ENCODE data around the gene GPR84. TPM values are rescaled to one million over a fixed set of nuclear protein-coding genes. Genes with fewer than 3 reads are reported as not detected.

Gene GPR84
- total RNA-seq, 2 experiments from 2014 or later: 0.62 to 1.2 TPM

GRCh38 chr12:54385251-54385914, 21.1 kb upstream of the GPR84 start:
- no peaks in the 10 kb centered on the region for H3K27me3 Mint-ChIP-seq
- H3K4me3 Mint-ChIP-seq: no peak overlapping the region
- no peak for DNase-seq
- no peaks in the 10 kb centered on the region for H3K36me3 Mint-ChIP-seq
- no peaks in the 10 kb centered on the region for H3K9me3 Mint-ChIP-seq
- H3K27ac Mint-ChIP-seq: no peak overlapping the region
- H3K4me1 Mint-ChIP-seq: peaks cover 13% of the 10 kb centered on the region

DNA sequence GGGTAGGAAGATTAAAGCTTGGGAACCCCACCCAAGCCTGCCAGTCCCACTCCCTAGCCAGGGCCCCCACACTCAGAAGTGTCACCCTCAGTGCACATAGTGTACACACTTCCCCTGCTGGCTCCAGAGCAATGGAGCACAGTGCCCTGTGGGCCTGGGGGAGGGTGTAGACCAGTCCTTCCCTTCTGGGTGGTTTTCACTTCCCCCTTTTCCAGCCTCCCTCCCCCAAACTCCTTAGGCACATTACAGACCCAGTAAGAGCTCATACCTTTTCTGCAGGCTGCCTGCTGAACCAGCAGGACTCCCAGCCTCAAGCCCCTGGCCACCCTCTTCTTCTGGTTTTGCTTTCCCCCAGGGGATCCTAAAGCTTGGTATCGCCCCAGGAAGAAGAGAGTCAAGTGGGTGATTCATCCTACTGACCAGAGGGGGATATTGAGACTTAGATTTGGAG, 20.3 kb upstream of the GPR84 start, which contains the start of gene ZNF385A:
TSS of gene ZNF385A (minus strand) at position 143 of the 451 bp plus-strand sequence. CDS start 219 bp downstream, outside the sequence.
- H3K27ac Mint-ChIP-seq: no peak within 1 kb of the TSS
- no peaks in the 10 kb centered on the region for H3K27me3 Mint-ChIP-seq

DNA sequence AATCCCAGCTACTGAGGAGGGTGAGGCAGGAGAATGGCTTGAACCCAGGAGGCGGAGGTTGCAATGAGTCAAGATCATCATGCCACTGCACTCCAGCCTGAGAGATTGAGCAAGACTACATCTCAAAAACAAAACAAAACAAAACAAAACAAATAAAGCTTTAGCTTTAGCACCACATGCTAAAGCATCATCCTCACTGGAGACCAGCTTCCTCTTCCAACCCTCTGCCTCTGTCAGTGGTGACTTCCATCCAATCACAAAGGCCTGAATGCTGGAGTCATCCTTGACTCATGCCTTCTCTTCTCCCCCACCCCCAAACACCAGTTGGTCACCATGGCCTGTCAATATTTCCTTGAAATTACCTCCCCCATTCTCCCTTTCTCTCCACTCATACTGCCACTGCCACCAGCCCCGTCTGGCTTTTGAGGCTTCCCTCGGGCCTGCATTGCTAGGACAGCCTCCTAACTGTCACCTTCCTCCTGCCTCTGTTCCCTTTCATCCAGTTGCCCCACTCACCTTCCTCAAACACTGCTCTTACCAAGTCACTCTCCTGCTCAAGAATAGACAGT, 18.8 kb upstream of the GPR84 start:
- H3K27ac Mint-ChIP-seq: peak overlapping the region; percentile 2
- H3K4me3 Mint-ChIP-seq: no peak overlapping the region
- DNase-seq: no peak
- no peaks in the 10 kb centered on the region for H3K9me3 Mint-ChIP-seq
- H3K4me1 Mint-ChIP-seq: peaks cover 8% of the 10 kb centered on the region
- no peaks in the 10 kb centered on the region for H3K27me3 Mint-ChIP-seq
- H3K36me3 Mint-ChIP-seq: no peaks in the 10 kb centered on the region

More for the DNA sequence above, 20.3 kb upstream of the GPR84 start, which contains the start of gene ZNF385A:
- Mint-ChIP-seq H3K9me3 (no peaks in the 10 kb centered on the region), H3K4me1 (peaks cover 9% of the 10 kb centered on the region), H3K36me3 (no peaks in the 10 kb centered on the region), H3K4me3 (no peak within 1 kb of the TSS)
- DNase-seq: no peak

DNA sequence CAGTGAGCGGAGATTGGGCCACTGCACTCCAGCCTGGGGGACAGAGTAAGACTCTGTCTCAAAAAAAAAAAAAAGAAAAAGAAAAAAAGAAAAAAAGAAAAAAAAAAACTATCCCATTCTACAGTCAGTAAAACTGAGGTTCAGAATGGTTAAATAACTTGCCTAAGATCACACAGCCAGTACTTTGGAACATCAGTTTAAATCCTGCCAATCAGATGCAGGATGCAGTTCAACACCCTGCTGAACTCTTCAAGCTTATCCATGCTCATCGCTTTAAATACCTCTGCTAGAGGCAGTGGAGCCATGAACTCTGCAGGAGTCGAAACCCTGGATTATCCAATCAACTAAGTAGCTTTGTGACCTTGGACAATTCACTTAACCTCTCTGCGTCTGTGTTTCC, 16.9 kb upstream of the GPR84 start:
- Mint-ChIP-seq H3K4me1 (peaks cover 4% of the 10 kb centered on the region), H3K27me3 (no peaks in the 10 kb centered on the region), H3K27ac (no peak overlapping the region), H3K4me3 (no peak overlapping the region), H3K36me3 (no peaks in the 10 kb centered on the region), H3K9me3 (no peaks in the 10 kb centered on the region)
- DNase-seq: no peak

- Mint-ChIP-seq H3K4me1 (peaks cover 4% of the 10 kb centered on the region), H3K36me3 (no peaks in the 10 kb centered on the region), H3K27me3 (no peaks in the 10 kb centered on the region), H3K4me3 (peak overlapping the region; percentile 35), H3K27ac (no peak overlapping the region), H3K9me3 (no peaks in the 10 kb centered on the region)
- peak; percentile 90 for DNase-seq
Observed at GRCh38 chr12:54379398-54380201, 15.3 kb upstream of the GPR84 start.

- H3K4me3 Mint-ChIP-seq: peak overlapping the region; percentile 27
- no peaks in the 10 kb centered on the region for H3K9me3 Mint-ChIP-seq
- H3K27me3 Mint-ChIP-seq: no peaks in the 10 kb centered on the region
- H3K36me3 Mint-ChIP-seq: no peaks in the 10 kb centered on the region
- peaks cover 7% of the 10 kb centered on the region for H3K4me1 Mint-ChIP-seq
- no peak for DNase-seq
- no peak overlapping the region for H3K27ac Mint-ChIP-seq
Observed at GRCh38 chr12:54378796-54379397, 14.6 kb upstream of the GPR84 start.

- H3K27ac Mint-ChIP-seq: no peak overlapping the region
- no peaks in the 10 kb centered on the region for H3K9me3 Mint-ChIP-seq
- H3K27me3 Mint-ChIP-seq: no peaks in the 10 kb centered on the region
- DNase-seq: no peak
- H3K4me1 Mint-ChIP-seq: peaks cover 16% of the 10 kb centered on the region
- no peaks in the 10 kb centered on the region for H3K36me3 Mint-ChIP-seq
- no peak overlapping the region for H3K4me3 Mint-ChIP-seq
Observed at GRCh38 chr12:54377797-54378515, 13.7 kb upstream of the GPR84 start.

DNA sequence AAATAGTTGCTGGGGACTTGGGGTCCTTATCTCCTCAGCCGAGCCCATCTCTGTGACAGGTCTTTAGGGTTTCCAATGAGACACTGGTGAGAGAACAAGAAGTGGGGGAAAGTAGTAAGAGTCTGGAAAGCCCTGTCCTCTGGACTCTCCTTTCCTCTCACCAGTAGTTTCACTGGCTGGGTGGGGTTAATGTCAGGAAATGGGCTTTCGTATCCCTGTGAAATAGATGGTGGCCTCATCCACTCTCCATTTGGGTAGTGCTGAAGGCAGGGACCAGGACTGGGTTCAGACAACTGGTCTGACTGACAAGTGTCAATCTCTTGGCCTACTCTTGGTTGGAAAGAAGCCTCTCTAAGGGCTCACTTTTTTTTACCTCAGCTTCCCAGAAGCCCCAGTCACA, 12.7 kb upstream of the GPR84 start:
- H3K4me1 Mint-ChIP-seq: peaks cover 18% of the 10 kb centered on the region
- H3K36me3 Mint-ChIP-seq: no peaks in the 10 kb centered on the region
- no peaks in the 10 kb centered on the region for H3K9me3 Mint-ChIP-seq
- no peak for DNase-seq
- H3K4me3 Mint-ChIP-seq: no peak overlapping the region
- no peaks in the 10 kb centered on the region for H3K27me3 Mint-ChIP-seq
- no peak overlapping the region for H3K27ac Mint-ChIP-seq

- Mint-ChIP-seq H3K4me1 (peaks cover 21% of the 10 kb centered on the region), H3K4me3 (no peak overlapping the region), H3K9me3 (no peaks in the 10 kb centered on the region), H3K36me3 (no peaks in the 10 kb centered on the region), H3K27me3 (no peaks in the 10 kb centered on the region), H3K27ac (no peak overlapping the region)
- no peak for DNase-seq
Observed at GRCh38 chr12:54376596-54376995, 12.3 kb upstream of the GPR84 start.

DNA sequence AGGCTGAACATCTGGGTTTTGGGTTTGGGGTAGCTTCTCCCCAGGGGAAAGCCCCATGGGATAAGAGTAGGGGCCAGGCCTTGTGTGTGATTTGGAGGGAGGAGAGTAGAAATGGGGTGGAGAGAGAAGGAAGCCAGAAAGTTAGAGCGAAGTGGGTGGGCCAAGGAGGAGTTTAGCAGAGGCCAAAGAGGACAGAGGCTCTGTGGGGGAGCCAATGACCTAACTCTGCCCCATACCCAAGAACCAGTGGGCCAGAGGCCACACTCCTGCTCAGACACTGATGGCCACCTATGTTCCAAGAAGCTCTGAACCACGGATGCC, 10.9 kb upstream of the GPR84 start:
- no peaks in the 10 kb centered on the region for H3K36me3 Mint-ChIP-seq
- no peaks in the 10 kb centered on the region for H3K27me3 Mint-ChIP-seq
- H3K4me3 Mint-ChIP-seq: no peak overlapping the region
- no peak for DNase-seq
- no peaks in the 10 kb centered on the region for H3K9me3 Mint-ChIP-seq
- peaks cover 21% of the 10 kb centered on the region for H3K4me1 Mint-ChIP-seq
- H3K27ac Mint-ChIP-seq: no peak overlapping the region

- H3K27me3 Mint-ChIP-seq: no peaks in the 10 kb centered on the region
- H3K4me1 Mint-ChIP-seq: peaks cover 21% of the 10 kb centered on the region
- no peak overlapping the region for H3K27ac Mint-ChIP-seq
- H3K36me3 Mint-ChIP-seq: no peaks in the 10 kb centered on the region
- H3K9me3 Mint-ChIP-seq: no peaks in the 10 kb centered on the region
- DNase-seq: no peak
- no peak overlapping the region for H3K4me3 Mint-ChIP-seq
Observed at GRCh38 chr12:54374562-54375258, 10.4 kb upstream of the GPR84 start.

GRCh38 chr12:54373649-54374561, 9.6 kb upstream of the GPR84 start:
- Mint-ChIP-seq H3K4me3 (no peak overlapping the region), H3K36me3 (no peaks in the 10 kb centered on the region), H3K9me3 (no peaks in the 10 kb centered on the region), H3K27me3 (no peaks in the 10 kb centered on the region), H3K4me1 (peaks cover 19% of the 10 kb centered on the region), H3K27ac (no peak overlapping the region)
- DNase-seq: peak; percentile 40

DNA sequence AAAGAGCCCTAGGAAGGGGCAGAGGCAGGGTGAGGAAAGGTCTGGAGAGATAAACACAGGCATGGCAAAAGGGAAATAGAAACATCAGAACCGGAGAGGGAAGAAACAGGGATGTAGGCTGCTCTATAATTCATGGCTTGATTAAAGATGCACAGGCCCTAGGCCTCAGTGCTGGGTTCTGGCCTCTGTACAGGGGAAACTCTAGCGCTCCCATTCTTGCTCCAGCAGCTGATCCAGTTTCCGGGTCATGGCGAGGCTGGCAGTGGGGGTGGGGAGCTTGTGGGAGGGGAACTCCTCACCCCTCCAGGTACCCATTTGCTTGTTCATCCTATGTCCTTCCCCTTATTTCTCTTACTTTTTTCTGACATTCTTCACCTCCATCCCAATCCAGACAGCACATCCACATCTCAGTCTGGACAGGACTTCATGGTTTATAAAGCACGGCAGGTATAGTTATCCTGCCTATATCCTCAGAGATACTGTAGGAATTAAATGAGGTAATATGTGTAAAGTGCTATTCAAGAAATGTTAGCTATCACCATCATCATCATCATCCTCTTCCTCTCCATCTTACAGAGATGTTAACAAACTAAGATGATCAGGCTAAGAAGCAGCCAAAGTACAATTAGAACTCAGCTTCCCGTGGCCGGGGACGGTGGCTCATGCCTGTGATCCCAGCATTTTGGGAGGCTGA, 8.0 kb upstream of the GPR84 start:
- DNase-seq: no peak
- H3K4me1 Mint-ChIP-seq: peaks cover 22% of the 10 kb centered on the region
- no peak overlapping the region for H3K27ac Mint-ChIP-seq
- H3K36me3 Mint-ChIP-seq: no peaks in the 10 kb centered on the region
- H3K9me3 Mint-ChIP-seq: no peaks in the 10 kb centered on the region
- H3K4me3 Mint-ChIP-seq: no peak overlapping the region
- H3K27me3 Mint-ChIP-seq: no peaks in the 10 kb centered on the region

All from activated naive CD8-positive, alpha-beta T cell treated with anti-CD3 and anti-CD28 coated beads for 36 hours (primary cell).